ENCODE data around the gene KCNK15.

KCNK15 gene

DNA sequence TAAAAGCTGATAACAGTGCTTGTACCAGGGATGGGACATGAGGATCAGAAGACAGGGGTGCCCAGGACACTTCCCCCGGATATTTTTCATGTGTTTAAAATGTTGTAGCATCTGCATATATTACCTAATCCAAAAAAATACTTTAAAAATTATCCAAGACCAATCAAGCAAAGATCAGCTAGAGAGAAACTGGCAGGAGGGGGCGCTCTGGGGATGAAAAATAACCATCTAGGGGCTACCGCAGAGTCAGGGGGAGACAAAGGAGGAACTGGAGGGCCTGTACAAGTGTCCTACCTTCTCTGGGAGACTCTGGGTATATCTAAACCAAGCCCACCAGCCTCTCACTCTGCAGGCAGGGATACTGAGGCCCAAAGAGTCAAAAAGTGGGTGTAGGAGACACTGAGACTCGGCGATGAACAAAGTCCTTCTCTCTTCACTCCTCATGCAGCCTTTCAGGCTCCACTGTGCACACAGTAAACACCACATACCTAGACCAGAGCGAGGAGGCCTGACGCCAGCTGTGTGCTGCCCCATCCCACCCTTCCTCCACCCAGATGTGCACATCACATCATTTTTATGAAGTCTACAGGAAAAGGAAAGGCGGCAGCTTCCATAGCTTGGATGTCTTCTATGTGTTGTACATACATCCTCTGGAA is 54.9 kb downstream of the KCNK15 start:
- in situ Hi-C loops (cut with MboI; ENCODE audit: low sequenced_read_pairs, unreplicated experiment) = no loop called here
- TF ChIP-seq, protein P1, sequence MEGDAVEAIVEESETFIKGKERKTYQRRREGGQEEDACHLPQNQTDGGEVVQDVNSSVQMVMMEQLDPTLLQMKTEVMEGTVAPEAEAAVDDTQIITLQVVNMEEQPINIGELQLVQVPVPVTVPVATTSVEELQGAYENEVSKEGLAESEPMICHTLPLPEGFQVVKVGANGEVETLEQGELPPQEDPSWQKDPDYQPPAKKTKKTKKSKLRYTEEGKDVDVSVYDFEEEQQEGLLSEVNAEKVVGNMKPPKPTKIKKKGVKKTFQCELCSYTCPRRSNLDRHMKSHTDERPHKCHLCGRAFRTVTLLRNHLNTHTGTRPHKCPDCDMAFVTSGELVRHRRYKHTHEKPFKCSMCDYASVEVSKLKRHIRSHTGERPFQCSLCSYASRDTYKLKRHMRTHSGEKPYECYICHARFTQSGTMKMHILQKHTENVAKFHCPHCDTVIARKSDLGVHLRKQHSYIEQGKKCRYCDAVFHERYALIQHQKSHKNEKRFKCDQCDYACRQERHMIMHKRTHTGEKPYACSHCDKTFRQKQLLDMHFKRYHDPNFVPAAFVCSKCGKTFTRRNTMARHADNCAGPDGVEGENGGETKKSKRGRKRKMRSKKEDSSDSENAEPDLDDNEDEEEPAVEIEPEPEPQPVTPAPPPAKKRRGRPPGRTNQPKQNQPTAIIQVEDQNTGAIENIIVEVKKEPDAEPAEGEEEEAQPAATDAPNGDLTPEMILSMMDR (IDR thresholded peaks at IDR 0.05; ENCODE audit: borderline replicate concordance, control extremely low read depth, extremely low read depth, insufficient read depth, missing control alignments) = no peak
- no peak for DNase-seq (ENCODE audit: low spot score)

Measured in GM13976 (cell line).